ENCODE data around the gene TMEM86A.

The TMEM86A gene

GRCh38 chr11:18727479-18728236, 29.1 kb downstream of the TMEM86A start:
- peak; percentile 18 to 57 (median 53) for DNase-seq

GRCh38 chr11:18728658-18729057, 30.1 kb downstream of the TMEM86A start:
- no peak for DNase-seq

GRCh38 chr11:18729426-18729825, 30.8 kb downstream of the TMEM86A start:
- no peak for DNase-seq

GRCh38 chr11:18730020-18730419, 31.4 kb downstream of the TMEM86A start:
- no peak for DNase-seq

- no peak for DNase-seq
Measured at GRCh38 chr11:18731441-18731840, 32.9 kb downstream of the TMEM86A start.

GRCh38 chr11:18731949-18732821, 33.6 kb downstream of the TMEM86A start:
- DNase-seq: peak; percentile 30 to 75 (median 56)

GRCh38 chr11:18733202-18733601, 34.6 kb downstream of the TMEM86A start:
- DNase-seq: no peak

- no peak for DNase-seq
Measured at GRCh38 chr11:18736590-18737148, 38.1 kb downstream of the TMEM86A start.

GRCh38 chr11:18737642-18738041, 39.1 kb downstream of the TMEM86A start:
- no peak for DNase-seq

GRCh38 chr11:18739685-18740084, 41.1 kb downstream of the TMEM86A start:
- no peak for DNase-seq

- DNase-seq: no peak
Measured at GRCh38 chr11:18741783-18742182, 43.2 kb downstream of the TMEM86A start.

- DNase-seq: no peak
Measured at GRCh38 chr11:18743365-18743764, 44.8 kb downstream of the TMEM86A start.

GRCh38 chr11:18743900-18744514, 45.4 kb downstream of the TMEM86A start:
- DNase-seq: no peak

GRCh38 chr11:18745251-18745650, 46.7 kb downstream of the TMEM86A start:
- DNase-seq: no peak

- no peak for DNase-seq
Measured at GRCh38 chr11:18748766-18749365, 50.3 kb downstream of the TMEM86A start.

GRCh38 chr11:18749681-18750319, 51.2 kb downstream of the TMEM86A start:
- DNase-seq: no peak

- no peak for DNase-seq
Measured at GRCh38 chr11:18750944-18751343, 52.4 kb downstream of the TMEM86A start.

- peak in 2 of 3 experiments; percentile 3 to 52 for DNase-seq
Measured at GRCh38 chr11:18752502-18752901, 53.9 kb downstream of the TMEM86A start.

- no peak for DNase-seq
Measured at GRCh38 chr11:18754308-18754707, 55.7 kb downstream of the TMEM86A start.
